H1 (cell line): Measurements from ENCODE around the gene ARHGEF2. TPM values are rescaled to one million over a fixed set of nuclear protein-coding genes. Genes with fewer than 3 reads are reported as not detected.

Experiments
- ATF2 ChIP-seq: IDR thresholded peaks from 2 replicates; pipeline ENCODE4 v1.6.1; 2012; ENCODE audit warnings: low read length, inconsistent platforms
- CHD7 ChIP-seq: fragments of 300-600 bp; sonication (generic); IDR thresholded peaks from 2 replicates; pipeline ENCODE4 v1.7.1; 2012; ENCODE audit warnings: low read length, moderate library complexity, mild to moderate bottlenecking, inconsistent platforms; ENCODE audit not compliant: insufficient replicate concordance
- CREB1 ChIP-seq: IDR thresholded peaks from 2 replicates; pipeline ENCODE4 v1.6.1; 2012; ENCODE audit warnings: inconsistent platforms
- EZH2 ChIP-seq: fragments of 200-600 bp; sonication (generic); IDR thresholded peaks from 2 replicates; pipeline ENCODE4 v1.7.1; 2012; ENCODE audit warnings: low read depth, mild to moderate bottlenecking, moderate library complexity, low read length, inconsistent platforms; ENCODE audit not compliant: severe bottlenecking
- HDAC6 ChIP-seq: IDR thresholded peaks from one replicate; pipeline ENCODE4 v1.7.1; 2012; ENCODE audit warnings: low read depth, mild to moderate bottlenecking, inconsistent platforms, low read length, moderate library complexity
- TEAD4 ChIP-seq: IDR thresholded peaks from 2 replicates; pipeline ENCODE4 v1.6.1; 2012; ENCODE audit warnings: low read depth, low read length, inconsistent platforms, mixed read lengths
- YY1 ChIP-seq: IDR thresholded peaks from 2 replicates; pipeline ENCODE4 v1.6.1; 2011; ENCODE audit warnings: low read depth, mild to moderate bottlenecking, low read length
- ZNF274 ChIP-seq: IDR thresholded peaks from 2 replicates; pipeline ENCODE4 v1.7.0; 2012; ENCODE audit warnings: low read length, borderline replicate concordance; ENCODE audit errors: extremely low read depth
- polyA plus RNA-seq, 7 experiments: library from polyadenylated mRNA; depleted of rRNA in 3 of 7; stranded (reverse) in 5 of 7; unstranded in 2 of 7; fragments of >200 nt in 5 of 7; fragments of 200-250 nt in 2 of 7; gene quantifications; 1 replicate in 5 of 7; 2 replicates in 1 of 7; 4 replicates in 1 of 7; pipeline versions ENCODE4 v1.2.1 to v1.2.3, GENCODE V29; 2011 to 2013; ENCODE audit warnings: missing spikeins in 2 of 7, mixed read lengths in 2 of 7
- total RNA-seq: library from RNA; stranded (reverse); fragmentation: NEBNext Ultra II Directional; extraction: Animal tissue kit (Norgen Biotek cat#: 25700); gene quantifications from 2 replicates; pipeline ENCODE4 v1.2.1, GENCODE V29; 2021

ARHGEF2 gene
- total and polyA plus RNA-seq, 2 of the 8 experiments (the other 6 are each of a cell fraction or from before 2014, with no cell fraction given): 42.7 to 80.5 TPM

- TF ChIP-seq CHD7: no peak
- TF ChIP-seq HDAC6: no peak
- no peak for TF ChIP-seq ATF2
- TF ChIP-seq CREB1: no peak; the same call in 1 of the 2 replicates
- no peak for TF ChIP-seq TEAD4
- no peak for TF ChIP-seq ZNF274
- TF ChIP-seq YY1: no peak
- TF ChIP-seq EZH2: no peak
Observed at GRCh38 chr1:156020293-156021092, 42.1 kb upstream of the ARHGEF2 start, which contains the start of gene SSR2 (continued).
